K562 (cell line): Measurements from ENCODE around the gene CCDC158. TPM values are rescaled to one million over a fixed set of nuclear protein-coding genes. Genes with fewer than 3 reads are reported as not detected.
A peak's percentile ranks its signal among the peaks of the same experiment; 100 is the strongest.

Source experiments
- ARID3A ChIP-seq: IDR thresholded peaks from 2 replicates; pipeline ENCODE4 v1.6.1; 2012; ENCODE audit warnings: low read depth, low read length, improper control_type of control experiment, borderline replicate concordance
- ATF1 ChIP-seq, 2 experiments: fragments of 450-650 bp in 1 of 2; IDR thresholded peaks; 2 replicates each; pipeline ENCODE4 v1.6.1; 2016; ENCODE audit warnings: missing compliant biosample characterization in 1 of 2, missing genetic modification characterization in 1 of 2
- ATF6 ChIP-seq: sonication (generic); formaldehyde crosslinking; IDR thresholded peaks from 2 replicates; pipeline ENCODE4 v1.4.0; 2020; ENCODE audit warnings: mild to moderate bottlenecking, missing genetic modification reagents
- ATF7 ChIP-seq: fragments of 450-650 bp; IDR thresholded peaks from 2 replicates; pipeline ENCODE4 v1.7.1; 2014; ENCODE audit warnings: mild to moderate bottlenecking, moderate library complexity
- CEBPB ChIP-seq: fragments of 450-650 bp; IDR thresholded peaks from 2 replicates; pipeline ENCODE4 v1.6.1; 2016; ENCODE audit warnings: missing genetic modification characterization, missing compliant biosample characterization
- E2F5 ChIP-seq: sonication (generic); formaldehyde crosslinking; IDR thresholded peaks from 2 replicates; pipeline ENCODE4 v1.8.0; 2022; ENCODE audit warnings: mild to moderate bottlenecking, missing genetic modification reagents
- ELF1 ChIP-seq: fragments of 200-800 bp; sonication (Bioruptor generic); IDR thresholded peaks from 2 replicates; pipeline ENCODE4 v1.6.1; 2016; ENCODE audit warnings: missing genetic modification characterization, missing compliant biosample characterization
- ELK3 ChIP-seq: fragments of 450-650 bp; formaldehyde crosslinking; IDR thresholded peaks from 2 replicates; pipeline ENCODE4 v1.4.0; 2020; ENCODE audit warnings: mild to moderate bottlenecking
- FOSL1 ChIP-seq: fragments of 200-800 bp; sonication (Bioruptor generic); conservative IDR thresholded peaks from 2 replicates; pipeline ENCODE4 v1.6.1; 2016; ENCODE audit warnings: missing genetic modification characterization, missing compliant biosample characterization
- KAT2B ChIP-seq: IDR thresholded peaks from one replicate; pipeline ENCODE4 v1.6.1; 2012; ENCODE audit warnings: low read depth, mild to moderate bottlenecking, control low read depth, inconsistent platforms, low read length, moderate library complexity
- L3MBTL2 ChIP-seq: fragments of 450-650 bp; IDR thresholded peaks from 2 replicates; pipeline ENCODE4 v1.6.1; 2016; ENCODE audit warnings: mild to moderate bottlenecking, moderate library complexity
- MCM7 ChIP-seq, 2 experiments: fragments of 450-650 bp; IDR thresholded peaks; 2 replicates each; pipeline ENCODE4 v1.6.1; 2016 to 2018
- MITF ChIP-seq: IDR thresholded peaks from 2 replicates; pipeline ENCODE4 v1.6.1; 2014; ENCODE audit warnings: antibody characterized with exemption
- MYNN ChIP-seq, 2 experiments: sonication (generic); formaldehyde crosslinking in 1 of 2; IDR thresholded peaks; 2 replicates each; pipeline versions ENCODE4 v1.5.0 to v1.6.1; 2016 to 2020; ENCODE audit warnings: antibody characterized with exemption in 1 of 2, missing genetic modification reagents in 1 of 2
- SIN3A ChIP-seq, 2 experiments: fragments of 150-350 bp in 1 of 2; IDR thresholded peaks; 2 replicates each; pipeline ENCODE4 v1.6.1; 2011 to 2016; ENCODE audit warnings: borderline replicate concordance in 2 of 2, low read depth in 2 of 2, low read length in 2 of 2, mild to moderate bottlenecking in 2 of 2, moderate library complexity in 2 of 2; ENCODE audit not compliant: control insufficient read depth in 1 of 2
- ZFPM2 ChIP-seq: fragments of 250-450 bp; sonication (Bioruptor Pico); IDR thresholded peaks from 2 replicates; pipeline ENCODE4 v1.5.1; 2022; ENCODE audit warnings: mild to moderate bottlenecking
- ZNF165 ChIP-seq: fragments of 250-450 bp; sonication (Bioruptor Pico); IDR thresholded peaks from 2 replicates; pipeline ENCODE4 v1.4.0; 2020; ENCODE audit warnings: borderline replicate concordance
- ZNF583 ChIP-seq: fragments of 250-450 bp; sonication (Bioruptor Pico); IDR thresholded peaks from 2 replicates; pipeline ENCODE4 v1.4.0; 2020
- ZNF740 ChIP-seq, 3 experiments: fragments of 200-800 bp in 1 of 3; sonication (Bioruptor generic) in 1 of 3; sonication (generic) in 1 of 3; formaldehyde crosslinking in 1 of 3; IDR thresholded peaks; 2 replicates each; pipeline versions ENCODE4 v1.6.1 to v1.8.0; 2016 to 2022; ENCODE audit warnings: mild to moderate bottlenecking in 2 of 3, missing compliant biosample characterization in 2 of 3, missing genetic modification characterization in 2 of 3, missing genetic modification reagents in 1 of 3
- polyA plus RNA-seq, 8 experiments: library from polyadenylated mRNA; depleted of rRNA in 4 of 8; stranded (reverse) in 5 of 8; unstranded in 3 of 8; fragments of >200 nt; fragmentation: Nextera tagmentation in 2 of 8; fragmentation: Illumina TruSeq in 1 of 8; extraction: Ambion mirVana in 2 of 8; extraction: Trizol in 1 of 8; gene quantifications; 2 replicates each; pipeline versions ENCODE4 v1.2.1 to v1.2.3, GENCODE V29; 2011 to 2014; ENCODE audit warnings: inconsistent platforms in 1 of 8, missing spikeins in 1 of 8
- total RNA-seq, 7 experiments: library from RNA; depleted of rRNA in 6 of 7; stranded (reverse); fragments of >200 nt in 6 of 7; fragmentation: Illumina TruSeq in 2 of 7; extraction: Trizol in 2 of 7; gene quantifications; 2 replicates each; pipeline versions ENCODE4 v1.2.1 to v1.2.3, GENCODE V29; 2011 to 2021; ENCODE audit warnings: low replicate concordance in 1 of 7

CCDC158 gene
- total and polyA plus RNA-seq, 9 of the 15 experiments (the other 6 are each of a cell fraction or from before 2014, with no cell fraction given), result not detected

GRCh38 chr4:76301068-76301774, 119.7 kb downstream of the CCDC158 start (continued):
- TF ChIP-seq E2F5 (CRISPR knock-in tag) (no peak), MITF (peak; percentile 70), CEBPB (tag) (0 out of 2 replicates have a peak, but pooled peaks have one; percentile 36), MCM7 (IDR thresholded peaks at IDR 0.05) (no peak), ATF1 (CRISPR knock-in tag; IDR thresholded peaks at IDR 0.05) (no peak), ATF1 (tag; IDR thresholded peaks at IDR 0.05) (peak; percentile 64; the same call in 1 of the 2 replicates), ARID3A (no peak), KAT2B (no peak), ZNF583 (CRISPR knock-in tag) (no peak), ELF1 (tag) (no peak), MYNN (IDR thresholded peaks at IDR 0.05) (peak; percentile 62; the same call in 1 of the 2 replicates), MYNN (CRISPR knock-in tag; IDR thresholded peaks at IDR 0.05) (no peak), SIN3A (IDR thresholded peaks at IDR 0.05; ENCODE audit: borderline replicate concordance in 2 of 2, control insufficient read depth in 1 of 2, low read depth in 2 of 2, low read length in 2 of 2) (no peak), ZFPM2 (CRISPR knock-in tag) (no peak), ZNF740 (CRISPR knock-in tag; IDR thresholded peaks at IDR 0.05) (no peak), ZNF740 (tag; IDR thresholded peaks at IDR 0.05) (no peak), FOSL1 (tag) (peak; percentile 97), ATF7 (peak; percentile 89), ZNF165 (CRISPR knock-in tag) (no peak), ELK3 (CRISPR knock-in tag) (no peak), L3MBTL2 (peak; percentile 43; the same call in 1 of the 2 replicates), ATF6 (CRISPR knock-in tag) (no peak)
